GM18520 (cell line): ENCODE measurements around the gene SYCP3.
"Not testable (repeated sequence)": the region's sequence is repeated elsewhere in the genome, so short reads cannot be mapped to it uniquely, and the experiment has no call there.

ENCODE experiments used
- ATAC-seq: cut with Tn5 transposase; IDR thresholded peaks from one replicate; pipeline ENCODE4 v1.9.1; 2021; ENCODE audit not compliant: unreplicated experiment

The SYCP3 gene

DNA sequence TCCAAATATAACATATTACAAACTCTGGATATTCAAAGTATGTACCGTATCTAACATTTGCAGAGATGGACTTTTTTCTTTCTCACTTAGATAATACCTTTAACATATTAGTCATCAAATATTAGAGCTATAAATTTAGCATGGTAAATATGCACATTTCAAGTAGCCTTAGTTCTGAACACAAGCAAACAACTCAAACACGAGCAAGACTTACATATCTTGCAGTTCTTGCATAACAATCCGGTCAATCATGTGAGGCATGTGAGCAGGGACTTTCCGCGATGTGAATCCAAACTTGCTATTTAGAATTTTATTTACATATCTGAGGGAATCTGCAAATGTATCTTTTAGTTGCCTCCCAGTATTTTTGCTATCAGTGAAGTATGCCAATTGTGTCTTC lies 22.1 kb upstream of the SYCP3 start:
- no peak for ATAC-seq

DNA sequence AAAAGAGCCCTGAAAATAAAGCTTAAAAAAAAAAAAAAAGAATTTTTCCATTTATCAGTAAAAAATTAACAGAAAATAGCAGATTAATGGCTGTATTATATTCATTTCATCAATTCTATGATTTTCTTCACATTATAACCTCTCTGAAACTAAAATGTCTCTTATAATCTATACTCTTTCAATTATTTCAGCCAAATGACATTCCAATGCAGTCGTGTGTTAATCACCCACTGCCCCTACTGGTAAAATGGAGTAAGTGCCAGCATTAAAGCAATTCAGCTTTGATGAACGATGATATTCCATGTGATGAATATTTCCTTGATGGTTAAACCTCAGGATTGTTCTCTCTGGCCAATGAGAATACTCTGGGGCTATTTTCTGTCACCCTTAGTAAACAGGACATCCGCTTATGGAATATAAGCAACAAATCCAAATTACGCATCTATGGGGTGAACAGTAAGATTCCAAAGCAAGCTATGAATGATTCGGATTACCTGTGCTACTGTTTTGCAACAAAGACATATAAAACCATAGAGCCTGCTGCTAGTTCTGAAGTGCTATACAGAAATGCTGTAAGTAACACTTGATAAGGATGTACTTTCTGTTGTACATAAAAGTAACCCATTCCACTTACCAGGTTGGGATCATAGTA lies 20.3 kb upstream of the SYCP3 start:
- no peak for ATAC-seq

DNA sequence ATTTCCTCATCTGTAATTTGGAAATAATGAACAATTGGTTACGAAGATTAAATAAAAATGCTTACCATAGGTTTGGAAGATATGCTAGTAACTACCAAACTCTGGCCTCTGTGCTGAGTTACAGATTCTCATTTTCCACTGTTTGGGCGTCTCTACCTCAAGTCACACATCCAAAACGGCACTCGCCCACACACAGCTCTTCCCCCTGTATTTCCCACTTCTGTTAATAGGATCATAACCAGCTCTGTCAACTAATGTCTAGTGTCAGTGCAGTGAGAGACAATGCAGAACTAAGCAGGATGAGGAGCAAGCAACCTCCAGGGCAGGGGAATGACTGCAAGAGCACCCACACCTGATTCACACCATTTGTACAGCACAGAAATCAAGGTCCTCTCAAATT lies 10.9 kb upstream of the SYCP3 start:
- ATAC-seq: no peak

DNA sequence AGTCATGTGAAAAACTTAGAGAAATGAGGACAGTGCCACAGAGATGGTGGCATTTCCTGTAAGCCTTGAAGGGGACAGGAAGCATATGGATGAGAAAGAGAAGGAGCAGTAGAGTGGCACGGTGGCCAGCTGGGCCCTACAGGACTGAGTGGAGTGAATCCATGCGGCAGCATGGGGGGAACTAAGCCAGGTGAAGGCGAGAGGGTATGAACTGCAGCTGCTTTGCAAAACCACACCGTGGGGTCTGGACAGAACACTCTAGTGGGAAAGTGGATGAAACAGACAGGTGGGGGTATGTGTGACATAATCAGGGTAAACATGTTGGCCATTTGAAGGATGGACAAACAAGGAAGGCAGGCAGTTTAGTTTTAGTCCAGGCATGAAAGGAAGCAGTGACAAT lies 10.4 kb upstream of the SYCP3 start:
- ATAC-seq: no peak

GRCh38 chr12:101748907-101749306 lies 9.6 kb upstream of the SYCP3 start:
- ATAC-seq: no peak

- no peak for ATAC-seq
These were observed 8.4 kb upstream of the SYCP3 start for GRCh38 chr12:101747697-101748096.

DNA sequence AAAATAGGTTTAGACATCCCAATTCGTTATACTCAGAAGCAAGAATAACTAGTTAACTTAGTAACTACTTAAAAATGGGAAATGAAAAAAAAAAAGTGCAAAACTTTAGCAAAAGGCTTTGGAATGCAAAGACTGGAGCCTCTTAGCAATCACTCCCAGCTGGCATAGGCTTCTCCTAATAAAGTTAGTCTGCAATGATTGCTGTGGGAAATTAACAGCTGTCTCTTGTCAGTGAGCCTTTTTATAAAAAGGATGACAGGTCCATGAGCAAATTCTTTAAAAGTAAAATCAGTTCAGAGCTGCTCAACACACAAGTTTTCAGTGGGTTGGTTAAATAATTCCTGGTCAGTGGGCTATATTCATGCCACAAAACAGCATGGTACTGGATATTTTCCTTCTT lies 7.4 kb upstream of the SYCP3 start:
- ATAC-seq: no peak

- no peak for ATAC-seq
These were observed 6.9 kb upstream of the SYCP3 start for GRCh38 chr12:101746196-101746595.

- ATAC-seq: no peak
These were observed 6.2 kb upstream of the SYCP3 start for GRCh38 chr12:101745481-101745880.

DNA sequence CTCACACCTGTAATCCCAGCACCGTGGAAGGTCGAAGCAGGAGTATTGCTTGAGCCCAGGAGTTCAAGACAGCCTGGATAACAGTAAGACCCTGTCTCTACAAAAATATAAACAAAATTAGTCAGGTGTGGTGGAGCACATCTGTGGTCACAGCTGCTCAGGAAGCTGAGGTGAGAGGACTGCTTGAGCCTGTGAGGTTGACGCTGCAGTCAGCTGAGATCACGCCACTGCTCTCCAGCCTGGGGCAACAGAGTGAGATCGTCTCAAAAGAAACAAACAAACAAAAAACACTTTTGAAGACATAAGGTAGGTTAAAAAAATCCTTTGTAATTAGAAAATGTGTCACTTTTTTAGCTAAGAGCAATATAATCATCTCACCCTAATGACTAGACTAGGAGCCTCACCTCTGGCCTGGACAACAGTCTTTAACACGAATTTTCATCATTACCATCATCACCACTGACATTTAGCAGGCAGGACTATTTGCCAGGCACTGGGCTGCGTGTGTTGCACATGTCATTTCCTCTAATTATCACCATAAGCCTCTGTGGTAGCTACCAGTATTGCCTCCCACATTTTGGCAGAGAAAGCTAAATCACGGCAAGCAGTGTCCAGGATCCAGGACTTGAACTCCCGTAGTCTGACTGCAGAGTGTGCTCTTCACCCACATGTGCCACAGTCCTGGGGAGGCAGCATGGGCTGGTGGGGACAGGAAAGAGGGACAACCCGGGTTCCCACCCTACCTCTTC lies 4.6 kb upstream of the SYCP3 start:
- ATAC-seq: peak; percentile 87

DNA sequence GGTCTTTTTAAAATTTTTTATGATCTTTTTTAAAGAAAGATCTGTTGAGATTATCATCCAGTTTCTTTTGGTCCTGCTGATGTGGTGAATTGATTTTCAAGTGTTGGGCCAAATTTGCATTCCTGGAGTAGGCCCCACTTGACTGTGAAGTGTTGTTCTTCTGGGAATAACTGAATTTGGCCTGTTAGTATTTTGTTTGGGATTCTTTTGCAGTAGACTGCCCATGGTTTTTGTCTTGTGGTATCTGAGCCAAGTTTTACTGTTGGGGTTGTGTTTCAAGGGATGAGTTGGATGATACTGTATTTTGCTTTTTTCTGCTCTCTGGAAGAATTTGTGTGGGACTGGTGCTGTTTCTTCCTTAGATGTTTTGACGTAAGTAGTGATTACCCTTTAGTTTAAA lies 4.0 kb upstream of the SYCP3 start:
- no peak for ATAC-seq

DNA sequence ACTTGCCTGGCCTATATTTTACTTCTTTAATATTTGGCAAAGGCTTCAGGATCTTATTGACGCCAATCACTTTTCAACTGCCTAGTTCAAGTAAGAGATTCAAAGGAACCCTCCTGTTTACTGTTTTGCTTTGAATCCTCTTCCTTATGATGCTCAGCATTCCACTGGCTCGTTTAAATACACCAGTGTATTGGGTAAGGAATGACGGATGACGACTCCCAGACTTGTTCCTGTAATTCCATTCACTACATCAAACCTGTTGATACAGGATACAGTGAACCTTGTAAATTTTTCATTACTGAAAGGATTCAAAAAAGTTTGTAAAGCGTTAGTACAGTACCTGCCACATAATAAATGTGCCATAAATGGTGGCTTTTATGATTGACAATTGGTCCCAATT lies 1.7 kb upstream of the SYCP3 start:
- no peak for ATAC-seq

DNA sequence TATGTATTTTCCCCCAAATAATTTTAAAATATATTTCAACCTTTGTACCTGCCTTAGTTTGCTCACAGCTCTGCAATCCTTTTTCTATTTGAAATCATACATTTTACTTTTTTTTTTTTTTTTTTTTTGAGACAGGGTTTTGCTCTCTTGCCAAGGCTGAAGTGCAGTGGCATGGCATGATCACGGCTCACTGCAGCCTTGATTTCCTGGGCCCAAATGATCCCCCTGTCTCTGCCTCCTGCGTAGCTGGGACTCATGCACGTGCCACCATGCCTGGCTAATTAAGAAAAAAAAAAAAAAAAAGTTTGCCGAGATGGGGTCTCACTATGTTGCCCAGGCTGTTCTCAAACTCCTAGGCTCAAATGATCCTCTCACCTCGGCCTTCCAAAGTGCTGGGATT lies 1.3 kb upstream of the SYCP3 start:
- no peak for ATAC-seq

GRCh38 chr12:101737476-101737875 lies 1.8 kb downstream of the SYCP3 start:
- ATAC-seq: no peak

- not testable (repeated sequence) for ATAC-seq
These were observed 4.8 kb downstream of the SYCP3 start for GRCh38 chr12:101734482-101734881.

DNA sequence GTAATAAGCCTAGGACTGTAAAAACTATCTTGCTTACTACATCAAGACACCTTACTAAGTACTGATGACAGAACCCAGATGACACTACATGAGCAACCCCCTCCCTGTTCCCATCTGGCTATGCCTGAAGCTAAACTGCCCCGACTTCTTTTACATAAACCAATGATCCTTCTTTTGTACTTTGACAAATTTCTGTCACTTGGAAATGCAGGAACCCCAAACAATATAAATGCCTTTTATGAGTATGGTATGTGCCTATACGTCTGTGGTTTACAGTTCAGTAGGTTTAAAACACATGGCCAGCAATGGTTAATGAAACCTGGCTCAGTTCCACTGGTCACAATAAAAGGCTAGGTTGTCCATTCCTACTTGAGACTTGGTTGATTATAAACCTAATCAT lies 6.1 kb downstream of the SYCP3 start:
- ATAC-seq: no peak

DNA sequence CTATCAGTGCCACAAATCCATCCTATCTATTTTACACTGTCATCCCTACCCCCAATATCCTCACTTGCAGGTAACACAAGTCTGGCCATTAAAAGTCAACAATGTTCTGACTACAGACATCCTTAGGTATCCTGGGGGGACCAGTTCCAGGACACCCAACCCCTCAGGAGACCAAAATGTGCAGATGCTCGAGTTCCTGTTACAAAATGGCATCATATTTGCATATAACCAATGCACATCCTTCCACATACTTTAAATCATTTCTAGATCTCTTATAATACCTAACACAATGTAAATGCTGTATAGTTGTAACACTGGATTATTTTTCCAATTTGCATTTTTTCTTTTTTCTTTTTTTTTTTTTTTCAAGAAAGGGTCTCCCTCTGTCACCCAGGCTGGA lies 6.9 kb downstream of the SYCP3 start:
- ATAC-seq: no peak

DNA sequence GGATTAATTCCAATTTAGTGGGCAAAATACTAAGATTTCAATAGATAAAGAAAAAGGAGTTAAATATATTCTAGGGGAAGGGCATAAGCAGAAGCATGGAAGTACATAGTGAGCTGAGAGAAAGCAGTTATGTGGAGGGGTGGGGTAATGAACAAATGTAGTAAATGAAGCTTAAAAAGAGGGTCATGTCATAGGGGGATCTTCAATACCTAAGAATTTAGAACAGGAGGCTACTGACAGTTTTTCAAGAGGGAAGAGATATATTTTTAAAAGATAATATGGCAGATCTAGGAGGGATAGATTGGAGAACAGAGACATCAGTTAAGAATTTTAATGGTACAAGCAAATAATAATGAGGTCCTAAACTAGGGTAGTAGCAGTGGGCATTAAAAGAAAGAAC lies 9.4 kb downstream of the SYCP3 start:
- no peak for ATAC-seq

DNA sequence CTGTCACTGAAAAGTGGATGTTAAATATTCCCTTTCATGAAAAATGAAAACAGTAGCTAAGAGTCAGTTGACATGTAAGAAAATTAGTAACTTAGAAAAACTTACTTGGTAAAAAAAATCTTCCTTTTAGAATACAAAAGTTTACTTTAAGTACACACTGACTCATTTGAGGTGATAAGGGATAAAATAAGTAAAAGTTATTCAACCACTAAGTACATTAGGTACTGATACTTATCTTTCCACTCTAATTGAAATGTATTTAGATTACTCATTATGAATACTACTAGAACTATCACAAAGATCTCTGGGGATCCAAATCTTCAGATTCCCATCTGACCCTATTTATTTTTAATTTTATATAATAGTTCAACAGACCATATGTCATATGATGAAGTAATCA lies 12.2 kb downstream of the SYCP3 start:
- no peak for ATAC-seq

DNA sequence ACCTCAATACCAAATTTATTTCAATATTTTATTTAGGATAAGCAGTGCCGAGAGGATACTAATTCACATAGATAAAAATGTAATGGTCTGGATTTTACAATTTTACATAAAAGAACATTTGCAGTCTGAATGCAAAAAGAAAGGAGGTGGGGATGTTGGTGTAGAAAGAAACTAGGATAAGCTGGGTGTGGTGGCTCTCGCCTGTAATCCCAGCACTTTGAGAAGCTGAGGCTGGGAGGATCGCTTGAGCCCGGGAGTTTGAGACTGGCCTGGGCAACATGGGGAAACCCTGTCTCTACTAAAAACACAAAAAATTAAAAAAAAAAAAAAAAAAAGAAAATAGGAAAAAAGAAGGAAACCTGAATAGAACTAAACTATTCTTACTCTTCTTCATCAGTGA lies 16.9 kb downstream of the SYCP3 start:
- no peak for ATAC-seq

- ATAC-seq: no peak
These were observed 19.1 kb downstream of the SYCP3 start for GRCh38 chr12:101720118-101720517.

- ATAC-seq: no peak
These were observed 19.7 kb downstream of the SYCP3 start for GRCh38 chr12:101719566-101719965.

- ATAC-seq: no peak
These were observed 24.3 kb downstream of the SYCP3 start for GRCh38 chr12:101714877-101715444.
